Type B pancreatic cell (in vitro differentiated cells): ENCODE measurements around the gene DMD. TPM values are rescaled to one million over a fixed set of nuclear protein-coding genes. Genes with fewer than 3 reads are reported as not detected.

Source experiments
- DNase-seq: peaks from one replicate; pipeline ENCODE4 v3.0.0; 2021; ENCODE audit warnings: mixed read lengths; ENCODE audit not compliant: unreplicated experiment; ENCODE audit errors: extremely low spot score
- H3K27ac Mint-ChIP-seq: 2 replicates; pipeline ENCODE4 v1.8.0; 2021; ENCODE audit warnings: mild to moderate bottlenecking, mixed read lengths
- H3K27me3 Mint-ChIP-seq: 2 replicates; pipeline ENCODE4 v1.8.0; 2021; ENCODE audit warnings: mixed read lengths
- H3K36me3 Mint-ChIP-seq: 2 replicates; pipeline ENCODE4 v1.8.0; 2021; ENCODE audit warnings: mixed read lengths
- H3K4me1 Mint-ChIP-seq: one replicate; pipeline ENCODE4 v1.8.0; 2021; ENCODE audit warnings: mixed read lengths; ENCODE audit not compliant: unreplicated experiment
- H3K4me3 Mint-ChIP-seq: 2 replicates; pipeline ENCODE4 v1.8.0; 2021; ENCODE audit warnings: mild to moderate bottlenecking, mixed read lengths
- H3K9me3 Mint-ChIP-seq: 2 replicates; pipeline ENCODE4 v1.8.0; 2021; ENCODE audit warnings: mixed read lengths
- total RNA-seq: library from RNA; stranded (reverse); gene quantifications from 2 replicates; pipeline ENCODE4 v1.2.1, GENCODE V29; 2021; ENCODE audit warnings: low replicate concordance
- TF ChIP-seq, protein P1 (sequence below): fragments of 200-600 bp; sonication (generic); conservative IDR thresholded peaks from 2 replicates; pipeline ENCODE4 v1.5.0; 2021; ENCODE audit warnings: antibody characterized with exemption, mild to moderate bottlenecking

The DMD gene
- total RNA-seq, 1 donor from 2014 or later = 57.1 TPM

DNA sequence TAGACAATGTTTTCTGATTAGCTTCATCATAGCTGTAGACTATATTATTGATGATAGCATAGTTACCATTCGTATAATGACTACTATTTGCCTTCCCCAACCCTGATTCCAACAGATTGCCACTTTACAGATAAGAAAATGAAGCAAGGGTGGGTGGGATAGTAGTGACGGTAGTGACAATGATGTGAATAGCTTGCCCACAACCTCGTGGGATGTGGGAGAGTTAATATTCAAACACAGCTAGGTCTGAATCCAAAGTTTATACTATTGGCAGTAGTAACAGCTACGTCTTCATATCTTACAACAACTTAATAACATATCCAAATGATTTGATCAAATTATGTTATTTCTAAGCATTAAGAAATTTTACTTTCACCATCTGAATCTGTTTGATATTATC lies 1372.7 kb downstream of the DMD start:
- no peaks in the 10 kb centered on the region for H3K27me3 Mint-ChIP-seq
- H3K27ac Mint-ChIP-seq = no peak overlapping the region
- no peak for DNase-seq
- no peaks in the 10 kb centered on the region for H3K36me3 Mint-ChIP-seq
- no peaks in the 10 kb centered on the region for H3K9me3 Mint-ChIP-seq
- no peak overlapping the region for H3K4me3 Mint-ChIP-seq
- H3K4me1 Mint-ChIP-seq = peaks cover 5% of the 10 kb centered on the region
- TF ChIP-seq, protein P1, sequence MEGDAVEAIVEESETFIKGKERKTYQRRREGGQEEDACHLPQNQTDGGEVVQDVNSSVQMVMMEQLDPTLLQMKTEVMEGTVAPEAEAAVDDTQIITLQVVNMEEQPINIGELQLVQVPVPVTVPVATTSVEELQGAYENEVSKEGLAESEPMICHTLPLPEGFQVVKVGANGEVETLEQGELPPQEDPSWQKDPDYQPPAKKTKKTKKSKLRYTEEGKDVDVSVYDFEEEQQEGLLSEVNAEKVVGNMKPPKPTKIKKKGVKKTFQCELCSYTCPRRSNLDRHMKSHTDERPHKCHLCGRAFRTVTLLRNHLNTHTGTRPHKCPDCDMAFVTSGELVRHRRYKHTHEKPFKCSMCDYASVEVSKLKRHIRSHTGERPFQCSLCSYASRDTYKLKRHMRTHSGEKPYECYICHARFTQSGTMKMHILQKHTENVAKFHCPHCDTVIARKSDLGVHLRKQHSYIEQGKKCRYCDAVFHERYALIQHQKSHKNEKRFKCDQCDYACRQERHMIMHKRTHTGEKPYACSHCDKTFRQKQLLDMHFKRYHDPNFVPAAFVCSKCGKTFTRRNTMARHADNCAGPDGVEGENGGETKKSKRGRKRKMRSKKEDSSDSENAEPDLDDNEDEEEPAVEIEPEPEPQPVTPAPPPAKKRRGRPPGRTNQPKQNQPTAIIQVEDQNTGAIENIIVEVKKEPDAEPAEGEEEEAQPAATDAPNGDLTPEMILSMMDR = no peak

DNA sequence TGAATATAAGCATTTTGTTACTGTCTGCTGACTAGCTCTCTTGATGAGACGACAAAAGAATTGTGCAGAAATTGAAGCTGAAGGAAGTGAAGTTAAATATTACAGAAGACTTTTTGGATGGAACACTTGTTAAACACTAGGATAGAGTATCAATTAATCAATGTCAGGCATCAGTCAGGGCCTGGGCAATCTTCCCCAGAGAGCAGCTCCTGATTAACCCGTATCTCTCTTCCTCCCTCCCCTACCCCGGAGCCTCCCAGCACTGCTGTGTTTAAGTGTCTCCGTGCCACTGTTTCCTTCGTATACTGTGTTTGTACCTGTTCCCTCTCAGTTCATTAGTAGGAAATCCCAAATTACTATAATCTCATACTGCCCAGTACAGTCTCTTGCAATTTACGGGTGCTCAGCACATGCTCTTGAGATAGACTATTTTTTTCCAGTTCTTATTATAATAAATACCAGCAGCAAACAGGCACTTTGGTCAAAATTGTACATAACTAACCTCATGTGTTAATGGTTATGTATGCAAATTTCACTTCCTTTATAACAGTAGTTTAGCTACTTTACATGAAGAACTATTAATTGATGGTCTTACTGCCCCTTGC lies 1373.8 kb downstream of the DMD start:
- Mint-ChIP-seq H3K4me3 (no peak overlapping the region), H3K27me3 (no peaks in the 10 kb centered on the region), H3K9me3 (no peaks in the 10 kb centered on the region), H3K4me1 (peaks cover 5% of the 10 kb centered on the region), H3K36me3 (no peaks in the 10 kb centered on the region), H3K27ac (no peak overlapping the region)
- TF ChIP-seq, protein P1 = no peak
- DNase-seq = no peak

DNA sequence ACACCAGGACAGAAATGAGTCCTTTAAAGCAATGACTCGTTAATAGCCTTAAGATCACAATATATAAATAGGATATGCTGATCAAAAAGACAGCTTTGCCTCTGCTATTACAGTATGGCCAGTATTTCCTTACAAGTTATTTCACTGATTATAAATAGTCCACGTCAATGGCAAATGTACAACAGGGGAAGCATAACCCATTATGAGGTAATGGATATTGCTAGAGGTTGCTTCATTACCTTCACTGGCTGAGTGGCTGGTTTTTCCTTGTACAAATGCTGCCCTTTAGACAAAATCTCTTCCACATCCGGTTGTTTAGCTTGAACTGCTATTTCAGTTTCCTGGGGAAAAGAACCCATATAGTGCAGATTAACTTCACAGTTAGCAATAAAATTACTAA lies 1374.9 kb downstream of the DMD start:
- Mint-ChIP-seq H3K4me1 (peaks cover 5% of the 10 kb centered on the region), H3K9me3 (no peaks in the 10 kb centered on the region), H3K27me3 (no peaks in the 10 kb centered on the region), H3K27ac (no peak overlapping the region), H3K36me3 (no peaks in the 10 kb centered on the region), H3K4me3 (no peak overlapping the region)
- TF ChIP-seq, protein P1 = no peak
- no peak for DNase-seq

DNA sequence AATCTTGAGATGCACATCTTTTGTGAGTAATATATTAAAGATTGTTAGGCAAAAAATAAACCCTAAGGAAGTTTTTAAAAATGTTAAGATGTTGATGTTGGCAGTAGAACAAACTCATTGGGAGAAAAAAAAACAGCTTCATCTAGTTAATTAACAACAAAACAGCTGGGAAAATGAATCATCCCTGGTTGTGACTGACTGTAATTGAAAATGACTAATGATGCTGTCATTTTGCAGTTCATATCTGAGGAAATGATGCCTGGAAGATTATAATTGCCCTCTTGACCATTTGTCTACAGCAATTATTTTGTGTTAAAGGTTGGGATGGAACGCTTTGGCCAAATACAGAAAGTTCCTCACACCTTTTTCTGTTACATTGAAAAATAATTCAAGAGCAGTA lies 1379.1 kb downstream of the DMD start:
- TF ChIP-seq, protein P1 = no peak
- no peaks in the 10 kb centered on the region for H3K27me3 Mint-ChIP-seq
- H3K9me3 Mint-ChIP-seq = no peaks in the 10 kb centered on the region
- H3K4me3 Mint-ChIP-seq = no peak overlapping the region
- H3K36me3 Mint-ChIP-seq = no peaks in the 10 kb centered on the region
- DNase-seq = no peak
- H3K27ac Mint-ChIP-seq = no peak overlapping the region
- H3K4me1 Mint-ChIP-seq = no peaks in the 10 kb centered on the region

DNA sequence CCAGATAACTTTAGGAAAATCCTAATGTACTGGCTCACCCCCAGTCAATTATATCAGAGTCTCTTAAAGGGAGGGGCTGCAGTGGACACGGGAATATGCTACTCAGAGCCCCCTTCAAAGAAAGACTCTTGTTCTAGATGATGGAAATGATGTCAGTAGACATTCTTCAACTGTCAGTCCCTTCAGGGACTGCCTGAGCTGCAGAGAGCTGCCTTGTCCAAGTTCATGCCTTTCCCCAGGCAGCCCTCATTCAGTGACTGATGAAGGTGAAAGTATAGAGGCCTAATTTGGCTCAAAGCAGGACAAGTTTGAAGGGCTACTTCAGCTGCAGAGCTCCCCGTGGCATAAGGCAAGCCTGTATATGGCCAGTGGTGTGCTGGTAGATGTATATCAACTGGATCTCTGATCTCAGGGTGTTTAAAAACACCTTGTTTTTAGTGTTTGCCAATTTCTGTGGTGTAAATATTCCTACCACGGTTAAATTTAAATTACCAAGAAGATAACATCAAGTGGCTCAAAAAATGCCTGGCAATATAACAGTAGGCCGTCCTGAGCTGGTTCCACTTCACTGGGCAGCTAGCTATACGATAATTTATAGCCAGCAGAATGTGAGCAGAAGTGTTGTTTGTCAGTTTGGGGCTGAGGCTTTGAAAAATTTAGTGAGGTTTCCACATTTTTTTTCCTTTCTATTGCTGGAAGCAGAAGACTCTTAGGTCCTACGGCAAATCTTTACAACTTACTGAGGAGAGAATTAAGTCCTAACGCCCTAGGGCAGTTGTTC lies 1390.7 kb downstream of the DMD start:
- no peak for DNase-seq
- TF ChIP-seq, protein P1 = no peak

More for the DNA sequence above, 1390.7 kb downstream of the DMD start:
- Mint-ChIP-seq H3K36me3 (peaks cover 4% of the 10 kb centered on the region), H3K4me3 (no peak overlapping the region), H3K27ac (peak overlapping the region; percentile 2), H3K4me1 (no peaks in the 10 kb centered on the region), H3K27me3 (no peaks in the 10 kb centered on the region), H3K9me3 (peaks cover 9% of the 10 kb centered on the region)
